ENCODE measurements around the gene PAQR7.

The PAQR7 gene

GRCh38 chr1:25819491-25820246 is 55.8 kb downstream of the PAQR7 start, which contains the start of gene MTFR1L:
Gene MTFR1L, plus strand, starts transcription at chr1:25819954. Its CDS starts 3,151 bp downstream, at chr1:25823105.
- peak within 1 kb of the TSS; percentile 83 for H3K4me3 ChIP-seq (ENCODE audit: low read depth, low read length)
- TF ChIP-seq, protein P1, sequence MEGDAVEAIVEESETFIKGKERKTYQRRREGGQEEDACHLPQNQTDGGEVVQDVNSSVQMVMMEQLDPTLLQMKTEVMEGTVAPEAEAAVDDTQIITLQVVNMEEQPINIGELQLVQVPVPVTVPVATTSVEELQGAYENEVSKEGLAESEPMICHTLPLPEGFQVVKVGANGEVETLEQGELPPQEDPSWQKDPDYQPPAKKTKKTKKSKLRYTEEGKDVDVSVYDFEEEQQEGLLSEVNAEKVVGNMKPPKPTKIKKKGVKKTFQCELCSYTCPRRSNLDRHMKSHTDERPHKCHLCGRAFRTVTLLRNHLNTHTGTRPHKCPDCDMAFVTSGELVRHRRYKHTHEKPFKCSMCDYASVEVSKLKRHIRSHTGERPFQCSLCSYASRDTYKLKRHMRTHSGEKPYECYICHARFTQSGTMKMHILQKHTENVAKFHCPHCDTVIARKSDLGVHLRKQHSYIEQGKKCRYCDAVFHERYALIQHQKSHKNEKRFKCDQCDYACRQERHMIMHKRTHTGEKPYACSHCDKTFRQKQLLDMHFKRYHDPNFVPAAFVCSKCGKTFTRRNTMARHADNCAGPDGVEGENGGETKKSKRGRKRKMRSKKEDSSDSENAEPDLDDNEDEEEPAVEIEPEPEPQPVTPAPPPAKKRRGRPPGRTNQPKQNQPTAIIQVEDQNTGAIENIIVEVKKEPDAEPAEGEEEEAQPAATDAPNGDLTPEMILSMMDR (IDR thresholded peaks at IDR 0.05; ENCODE audit: low read depth, low read length, missing control alignments): no peak
- peak; percentile 76 for DNase-seq (ENCODE audit: low read depth)

DNA sequence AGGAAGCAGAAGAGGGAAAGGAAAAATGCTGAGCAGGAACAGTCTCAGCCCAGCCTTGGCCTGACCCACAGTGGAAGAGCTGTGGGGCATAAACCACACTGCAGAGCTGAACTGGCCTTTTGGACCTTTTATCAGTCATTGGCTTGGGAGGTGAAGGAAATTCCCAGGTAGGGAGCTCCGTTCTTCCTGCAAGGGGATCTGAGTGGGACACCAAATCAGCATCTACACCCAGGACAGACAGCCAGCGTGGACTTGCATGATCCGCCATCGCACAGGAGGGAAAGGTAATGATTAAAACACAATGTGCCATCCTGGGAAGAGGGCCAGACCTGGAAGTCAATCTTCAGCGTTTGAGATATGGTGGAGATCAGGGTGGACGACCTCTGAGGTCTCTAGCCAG is 56.9 kb downstream of the PAQR7 start:
- TF ChIP-seq, protein P1 (IDR thresholded peaks at IDR 0.05; ENCODE audit: low read depth, low read length, missing control alignments): no peak
- DNase-seq (ENCODE audit: low read depth): no peak
- no peak overlapping the region; the same call in 1 of the 2 replicates for H3K4me3 ChIP-seq (ENCODE audit: low read depth, low read length)

- TF ChIP-seq, protein P1 (IDR thresholded peaks at IDR 0.05; ENCODE audit: low read depth, low read length, missing control alignments): no peak
- DNase-seq (ENCODE audit: low read depth): no peak
- no peak overlapping the region for H3K4me3 ChIP-seq (ENCODE audit: low read depth, low read length)
Observed at GRCh38 chr1:25817840-25818501, 57.5 kb downstream of the PAQR7 start.

DNA sequence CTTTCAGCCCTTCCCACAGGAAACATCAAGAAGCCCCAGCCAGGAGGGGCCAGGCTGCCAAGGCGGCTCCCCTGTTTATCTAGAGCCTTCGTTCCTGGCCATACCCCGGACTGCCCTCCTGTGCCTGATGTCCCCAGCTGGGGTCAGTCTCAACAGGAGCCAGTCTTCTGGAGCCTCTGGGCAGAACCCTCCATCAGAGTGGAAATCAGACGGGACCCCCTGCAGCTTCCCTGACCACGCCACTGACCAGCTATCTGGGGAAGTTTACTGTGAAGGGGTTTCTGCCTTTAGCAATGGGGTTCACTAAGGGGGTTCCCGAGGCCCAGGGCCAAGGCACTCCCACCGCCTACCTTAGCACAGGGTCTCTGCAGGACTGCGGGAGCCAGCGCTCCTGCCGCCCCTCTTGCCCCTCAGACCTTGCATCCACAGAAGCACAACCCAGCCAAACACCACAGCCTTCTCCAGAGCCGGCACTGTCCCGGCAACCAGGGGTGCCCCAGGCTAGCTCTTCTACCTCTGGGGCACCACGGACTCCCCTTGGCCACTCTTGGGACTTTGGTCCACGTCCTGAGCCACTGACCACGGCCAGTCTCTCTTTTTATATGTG is 59.3 kb downstream of the PAQR7 start:
- TF ChIP-seq, protein P1 (IDR thresholded peaks at IDR 0.05; ENCODE audit: low read depth, low read length, missing control alignments): no peak
- no peak for DNase-seq (ENCODE audit: low read depth)
- no peak overlapping the region for H3K4me3 ChIP-seq (ENCODE audit: low read depth, low read length)

DNA sequence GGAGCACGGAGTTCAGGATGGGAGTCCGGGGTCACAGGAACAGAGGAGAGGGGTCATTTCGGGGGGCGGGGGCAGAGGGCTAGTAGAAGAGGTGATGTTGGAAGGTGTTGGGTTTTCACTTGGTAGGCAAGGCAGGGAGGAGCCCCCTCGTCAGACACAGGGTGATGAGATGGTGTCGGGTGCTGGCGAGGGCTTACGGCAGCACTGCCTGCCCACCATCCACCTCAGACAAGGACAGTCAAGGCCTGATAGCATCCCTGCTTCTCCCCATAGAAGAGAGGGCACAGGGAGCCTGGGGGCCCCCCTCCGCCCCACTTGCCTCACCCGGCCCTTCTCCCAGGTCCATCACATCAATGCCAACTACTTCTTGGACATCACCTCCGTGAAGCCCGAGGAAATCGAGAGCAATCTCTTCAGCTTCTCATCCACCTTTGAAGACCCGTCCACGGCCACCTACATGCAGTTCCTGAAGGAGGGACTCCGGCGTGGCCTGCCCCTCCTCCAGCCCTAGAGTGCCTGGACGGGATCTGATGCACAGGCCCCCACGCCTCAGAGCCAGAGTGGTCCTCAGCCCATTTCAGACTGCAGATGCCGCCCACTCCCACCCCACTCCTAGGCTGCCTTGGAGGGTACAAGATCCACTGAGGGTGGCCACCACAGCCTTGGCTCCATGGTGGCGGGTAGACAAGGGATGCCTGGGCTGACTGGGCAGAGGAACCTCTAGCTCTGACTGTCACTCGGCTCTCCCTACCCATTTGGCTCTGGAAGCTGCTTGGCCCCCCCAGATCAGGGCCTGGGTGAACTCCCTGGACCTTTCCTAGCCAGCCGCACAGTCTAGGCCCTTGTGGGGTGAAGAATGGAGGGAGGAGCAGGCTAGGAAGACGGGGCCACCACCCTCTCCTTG is 60.0 kb downstream of the PAQR7 start:
- TF ChIP-seq, protein P1 (IDR thresholded peaks at IDR 0.05; ENCODE audit: low read depth, low read length, missing control alignments): no peak
- DNase-seq (ENCODE audit: low read depth): no peak
- no peak overlapping the region for H3K4me3 ChIP-seq (ENCODE audit: low read depth, low read length)

GRCh38 chr1:25814549-25815087 is 60.9 kb downstream of the PAQR7 start:
- DNase-seq (ENCODE audit: low read depth): no peak
- TF ChIP-seq, protein P1 (IDR thresholded peaks at IDR 0.05; ENCODE audit: low read depth, low read length, missing control alignments): no peak
- no peak overlapping the region for H3K4me3 ChIP-seq (ENCODE audit: low read depth, low read length)

Data from GM12864 (cell line).